DND-41 (cell line): Measurements from ENCODE around the gene FCAMR.

Experiments
- ATAC-seq: fragments of 200-7000 bp; cut with Tn5 transposase; 3 replicates; pipeline ENCODE4 v1.9.1; 2021; ENCODE audit warnings: low read depth; ENCODE audit not compliant: insufficient read depth
- DNase-seq: peaks from one replicate; pipeline ENCODE4 v3.0.0-alpha.2; 2020
- H2AFZ ChIP-seq: 2 replicates; pipeline ENCODE4 v1.6.0; 2012; ENCODE audit warnings: low read depth, low read length
- H3K27ac ChIP-seq: 2 replicates; pipeline ENCODE4 v1.5.1; 2012; ENCODE audit warnings: low read length, inconsistent platforms
- H3K27me3 ChIP-seq: fragments of 200-600 bp; sonication (generic); 2 replicates; pipeline ENCODE4 v1.6.0; 2012; ENCODE audit warnings: low read length, mild to moderate bottlenecking, inconsistent platforms; ENCODE audit not compliant: insufficient read depth, poor library complexity
- H3K36me3 ChIP-seq: 2 replicates; pipeline ENCODE4 v1.5.1; 2012; ENCODE audit warnings: low read length, inconsistent platforms; ENCODE audit not compliant: insufficient read depth
- H3K4me1 ChIP-seq: 2 replicates; pipeline ENCODE4 v1.5.1; 2012; ENCODE audit warnings: mild to moderate bottlenecking, low read length; ENCODE audit not compliant: insufficient read depth
- H3K4me2 ChIP-seq: 2 replicates; pipeline ENCODE4 v1.6.0; 2012; ENCODE audit warnings: mild to moderate bottlenecking, moderate library complexity, low read length, inconsistent platforms; ENCODE audit not compliant: insufficient read depth
- H3K4me3 ChIP-seq, 2 experiments: fragments of 200-600 bp in 1 of 2; shearing (Covaris generic) in 1 of 2; 2 replicates each; pipeline ENCODE4 v1.5.1; 2012 to 2016; ENCODE audit warnings: inconsistent platforms in 2 of 2, low read length in 2 of 2, mild to moderate bottlenecking in 2 of 2, low read depth in 1 of 2, moderate library complexity in 1 of 2
- H3K79me2 ChIP-seq: 2 replicates; pipeline ENCODE4 v1.6.0; 2012; ENCODE audit warnings: low read length, inconsistent platforms; ENCODE audit not compliant: insufficient read depth
- H3K9ac ChIP-seq: 2 replicates; pipeline ENCODE4 v1.6.0; 2012; ENCODE audit warnings: low read depth, mild to moderate bottlenecking, inconsistent platforms, low read length, moderate library complexity
- H3K9me3 ChIP-seq: 2 replicates; pipeline ENCODE4 v1.5.1; 2012; ENCODE audit warnings: low read length, moderate library complexity, mild to moderate bottlenecking, inconsistent platforms; ENCODE audit not compliant: insufficient read depth, severe bottlenecking
- H4K20me1 ChIP-seq: 2 replicates; pipeline ENCODE4 v1.6.0; 2012; ENCODE audit warnings: low read length; ENCODE audit not compliant: insufficient read depth
- EZH2 ChIP-seq: IDR thresholded peaks from 3 replicates; pipeline ENCODE4 v1.6.1; 2012; ENCODE audit warnings: borderline replicate concordance, low read depth, mild to moderate bottlenecking, moderate library complexity, low read length, inconsistent platforms; ENCODE audit not compliant: severe bottlenecking
- TF ChIP-seq, protein P1 (sequence below): IDR thresholded peaks from 2 replicates; pipeline ENCODE4 v1.5.1; 2012; ENCODE audit warnings: borderline replicate concordance, low read length, moderate library complexity, mild to moderate bottlenecking; ENCODE audit not compliant: poor library complexity, severe bottlenecking; ENCODE audit errors: extremely low read depth

FCAMR gene, protein sequence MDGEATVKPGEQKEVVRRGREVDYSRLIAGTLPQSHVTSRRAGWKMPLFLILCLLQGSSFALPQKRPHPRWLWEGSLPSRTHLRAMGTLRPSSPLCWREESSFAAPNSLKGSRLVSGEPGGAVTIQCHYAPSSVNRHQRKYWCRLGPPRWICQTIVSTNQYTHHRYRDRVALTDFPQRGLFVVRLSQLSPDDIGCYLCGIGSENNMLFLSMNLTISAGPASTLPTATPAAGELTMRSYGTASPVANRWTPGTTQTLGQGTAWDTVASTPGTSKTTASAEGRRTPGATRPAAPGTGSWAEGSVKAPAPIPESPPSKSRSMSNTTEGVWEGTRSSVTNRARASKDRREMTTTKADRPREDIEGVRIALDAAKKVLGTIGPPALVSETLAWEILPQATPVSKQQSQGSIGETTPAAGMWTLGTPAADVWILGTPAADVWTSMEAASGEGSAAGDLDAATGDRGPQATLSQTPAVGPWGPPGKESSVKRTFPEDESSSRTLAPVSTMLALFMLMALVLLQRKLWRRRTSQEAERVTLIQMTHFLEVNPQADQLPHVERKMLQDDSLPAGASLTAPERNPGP

DNA sequence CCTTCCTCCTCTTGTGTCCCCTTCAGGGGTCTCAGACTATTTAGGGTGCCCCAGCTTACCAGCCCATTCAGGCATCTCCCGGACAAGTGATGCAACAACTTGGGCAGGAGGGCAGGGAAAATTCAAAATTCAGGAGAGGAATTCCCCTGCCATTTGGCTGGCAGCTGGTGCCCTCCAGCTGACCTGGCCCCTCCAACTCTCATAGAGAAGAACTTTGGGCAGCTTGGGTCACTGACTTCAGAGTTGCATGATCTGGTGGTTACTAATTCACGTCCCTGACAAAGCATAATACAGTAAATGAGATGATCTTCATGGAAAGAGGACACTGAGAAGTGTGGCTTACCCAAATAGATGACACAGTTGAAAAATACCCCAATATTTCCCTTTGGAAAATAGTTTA lies at the start of gene FCAMR:
FCAMR (minus strand) TSS at position 15 of the 400 bp plus-strand sequence. CDS start 335 bp downstream, outside the sequence.
- Histone ChIP-seq H3K4me1 (peaks cover 30% of the 10 kb centered on the region), H3K27ac (peak within 1 kb of the TSS; percentile 23; the same call in 1 of the 2 replicates), H3K4me3 (no peak within 1 kb of the TSS), H4K20me1 (no peaks in the 10 kb centered on the region), H3K4me2 (no peak within 1 kb of the TSS), H3K9me3 (no peaks in the 10 kb centered on the region), H3K79me2 (no peaks in the 10 kb centered on the region), H3K27me3 (no peaks in the 10 kb centered on the region), H2AFZ (no peak within 1 kb of the TSS), H3K9ac (no peak within 1 kb of the TSS), H3K36me3 (no peaks in the 10 kb centered on the region)
- no peak for TF ChIP-seq EZH2
- TF ChIP-seq, protein P1, sequence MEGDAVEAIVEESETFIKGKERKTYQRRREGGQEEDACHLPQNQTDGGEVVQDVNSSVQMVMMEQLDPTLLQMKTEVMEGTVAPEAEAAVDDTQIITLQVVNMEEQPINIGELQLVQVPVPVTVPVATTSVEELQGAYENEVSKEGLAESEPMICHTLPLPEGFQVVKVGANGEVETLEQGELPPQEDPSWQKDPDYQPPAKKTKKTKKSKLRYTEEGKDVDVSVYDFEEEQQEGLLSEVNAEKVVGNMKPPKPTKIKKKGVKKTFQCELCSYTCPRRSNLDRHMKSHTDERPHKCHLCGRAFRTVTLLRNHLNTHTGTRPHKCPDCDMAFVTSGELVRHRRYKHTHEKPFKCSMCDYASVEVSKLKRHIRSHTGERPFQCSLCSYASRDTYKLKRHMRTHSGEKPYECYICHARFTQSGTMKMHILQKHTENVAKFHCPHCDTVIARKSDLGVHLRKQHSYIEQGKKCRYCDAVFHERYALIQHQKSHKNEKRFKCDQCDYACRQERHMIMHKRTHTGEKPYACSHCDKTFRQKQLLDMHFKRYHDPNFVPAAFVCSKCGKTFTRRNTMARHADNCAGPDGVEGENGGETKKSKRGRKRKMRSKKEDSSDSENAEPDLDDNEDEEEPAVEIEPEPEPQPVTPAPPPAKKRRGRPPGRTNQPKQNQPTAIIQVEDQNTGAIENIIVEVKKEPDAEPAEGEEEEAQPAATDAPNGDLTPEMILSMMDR: no peak
- DNase-seq (no peak), ATAC-seq (no peak)

DNA sequence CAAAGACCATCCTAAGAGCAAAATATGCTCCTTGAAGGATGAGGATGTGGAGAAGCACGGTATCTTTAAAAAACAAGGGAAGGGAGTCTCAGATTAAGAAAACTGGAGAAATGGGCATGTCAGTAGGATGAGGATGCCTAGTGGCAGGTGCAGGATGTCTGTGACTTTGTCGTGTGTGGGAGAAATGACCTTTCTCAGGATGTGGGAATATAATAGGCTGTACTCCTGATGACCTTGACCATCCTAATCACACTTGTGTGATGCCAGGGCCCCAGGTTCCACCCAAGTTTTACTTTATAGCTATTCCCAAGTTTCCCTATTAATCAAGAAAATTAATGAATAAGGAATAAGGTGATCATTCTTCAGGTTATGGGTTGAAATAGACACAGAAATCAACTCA lies 49.4 kb upstream of the FCAMR start:
- H3K27me3 ChIP-seq: peaks cover 20% of the 10 kb centered on the region
- TF ChIP-seq, protein P1: no peak
- TF ChIP-seq EZH2: no peak
- ATAC-seq (no peak), DNase-seq (no peak)
- H4K20me1 ChIP-seq: no peaks in the 10 kb centered on the region
- H2AFZ ChIP-seq: no peak overlapping the region
- H3K9me3 ChIP-seq: no peaks in the 10 kb centered on the region
- no peaks in the 10 kb centered on the region for H3K79me2 ChIP-seq
- no peak overlapping the region for H3K4me2 ChIP-seq
- H3K27ac ChIP-seq: no peak overlapping the region
- H3K4me3 ChIP-seq: no peak overlapping the region
- H3K36me3 ChIP-seq: no peaks in the 10 kb centered on the region
- no peak overlapping the region for H3K9ac ChIP-seq
- no peaks in the 10 kb centered on the region for H3K4me1 ChIP-seq

DNA sequence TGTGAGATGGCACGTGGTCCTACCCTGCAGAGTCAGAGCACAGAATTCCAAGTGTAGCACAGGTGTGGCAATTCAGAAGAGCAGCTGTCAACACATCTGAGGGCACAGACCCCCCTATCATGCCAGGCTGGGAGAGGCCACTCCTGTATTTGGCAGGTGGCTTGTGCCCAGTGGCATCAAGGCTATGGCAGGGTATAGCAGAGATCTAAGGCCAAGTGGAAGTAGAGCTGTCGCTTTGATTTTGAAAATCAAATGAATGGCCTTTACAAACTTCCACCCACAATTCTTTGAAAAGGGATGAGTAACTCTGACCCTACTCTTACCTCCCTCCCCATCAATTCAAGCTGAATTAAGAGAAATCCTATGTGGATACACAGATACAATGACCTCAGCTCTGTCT lies 48.9 kb upstream of the FCAMR start:
- no peaks in the 10 kb centered on the region for H3K9me3 ChIP-seq
- H3K4me1 ChIP-seq: no peaks in the 10 kb centered on the region
- no peak overlapping the region for H3K4me2 ChIP-seq
- H3K4me3 ChIP-seq: no peak overlapping the region
- ATAC-seq: no peak
- H4K20me1 ChIP-seq: no peaks in the 10 kb centered on the region
- no peaks in the 10 kb centered on the region for H3K36me3 ChIP-seq
- H2AFZ ChIP-seq: no peak overlapping the region
- TF ChIP-seq, protein P1: no peak
- TF ChIP-seq EZH2: no peak
- H3K79me2 ChIP-seq: no peaks in the 10 kb centered on the region
- H3K27me3 ChIP-seq: peaks cover 20% of the 10 kb centered on the region
- no peak for DNase-seq
- no peak overlapping the region for H3K27ac ChIP-seq
- H3K9ac ChIP-seq: no peak overlapping the region
